C4-2B (cell line): ENCODE measurements around the gene ZAR1.

Source experiments
- ZFX ChIP-seq: fragments of 450-650 bp; IDR thresholded peaks from 2 replicates; pipeline ENCODE4 v1.6.1; 2017
- TF ChIP-seq, protein P1 (sequence below): fragments of 450-650 bp; conservative IDR thresholded peaks from 2 replicates; pipeline ENCODE4 v1.5.1; 2017; ENCODE audit warnings: mild to moderate bottlenecking

GRCh38 chr4:48503233-48504025 lies 13.4 kb downstream of the ZAR1 start:
- TF ChIP-seq, protein P1, sequence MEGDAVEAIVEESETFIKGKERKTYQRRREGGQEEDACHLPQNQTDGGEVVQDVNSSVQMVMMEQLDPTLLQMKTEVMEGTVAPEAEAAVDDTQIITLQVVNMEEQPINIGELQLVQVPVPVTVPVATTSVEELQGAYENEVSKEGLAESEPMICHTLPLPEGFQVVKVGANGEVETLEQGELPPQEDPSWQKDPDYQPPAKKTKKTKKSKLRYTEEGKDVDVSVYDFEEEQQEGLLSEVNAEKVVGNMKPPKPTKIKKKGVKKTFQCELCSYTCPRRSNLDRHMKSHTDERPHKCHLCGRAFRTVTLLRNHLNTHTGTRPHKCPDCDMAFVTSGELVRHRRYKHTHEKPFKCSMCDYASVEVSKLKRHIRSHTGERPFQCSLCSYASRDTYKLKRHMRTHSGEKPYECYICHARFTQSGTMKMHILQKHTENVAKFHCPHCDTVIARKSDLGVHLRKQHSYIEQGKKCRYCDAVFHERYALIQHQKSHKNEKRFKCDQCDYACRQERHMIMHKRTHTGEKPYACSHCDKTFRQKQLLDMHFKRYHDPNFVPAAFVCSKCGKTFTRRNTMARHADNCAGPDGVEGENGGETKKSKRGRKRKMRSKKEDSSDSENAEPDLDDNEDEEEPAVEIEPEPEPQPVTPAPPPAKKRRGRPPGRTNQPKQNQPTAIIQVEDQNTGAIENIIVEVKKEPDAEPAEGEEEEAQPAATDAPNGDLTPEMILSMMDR: no peak
- no peak for TF ChIP-seq ZFX
